Measurements from ENCODE around the gene DNASE2B. TPM values are rescaled to one million over a fixed set of nuclear protein-coding genes. Genes with fewer than 3 reads are reported as not detected.

The DNASE2B gene
- polyA plus RNA-seq, 1 donor from 2014 or later: 27.9 TPM

GRCh38 chr1:84412316-84412942 is 14.1 kb downstream of the DNASE2B start:
- no peaks in the 10 kb centered on the region for H3K9me3 ChIP-seq (ENCODE audit: low read length)
- H3K9me2 ChIP-seq (ENCODE audit: insufficient read depth, low read length): no peaks in the 10 kb centered on the region
- no peak for TF ChIP-seq TAF1 (IDR thresholded peaks at IDR 0.05; ENCODE audit: low read depth)
- TF ChIP-seq MXI1 (conservative IDR thresholded peaks at IDR 0.05; ENCODE audit: poor library complexity, severe bottlenecking): no peak
- no peak for TF ChIP-seq CTCF (IDR thresholded peaks at IDR 0.05; ENCODE audit: poor library complexity, severe bottlenecking)
- TF ChIP-seq POLR2AphosphoS5 (IDR thresholded peaks at IDR 0.05): no peak
- no peak for TF ChIP-seq EZH2 (IDR thresholded peaks at IDR 0.05; ENCODE audit: borderline replicate concordance, insufficient read depth, low read length, poor library complexity, severe bottlenecking)
- no peaks in the 10 kb centered on the region for H3K36me3 ChIP-seq (ENCODE audit: insufficient read depth, low read length)
- H3K27me3 ChIP-seq (ENCODE audit: insufficient read depth, low read depth, low read length): no peaks in the 10 kb centered on the region
- H3K4me2 ChIP-seq (ENCODE audit: low read length): no peak overlapping the region
- no peak overlapping the region for H3K4me3 ChIP-seq (ENCODE audit: low read length)
- no peaks in the 10 kb centered on the region for H4K20me1 ChIP-seq (ENCODE audit: insufficient read depth)
- no peak overlapping the region for H3K9ac ChIP-seq (ENCODE audit: low read length)
- peaks cover 15% of the 10 kb centered on the region for H3K79me2 ChIP-seq (replicated peaks; ENCODE audit: insufficient read depth, low read length)
- no peaks in the 10 kb centered on the region for H3F3A ChIP-seq (ENCODE audit: insufficient read depth, low read length, poor library complexity, severe bottlenecking)
- H2AFZ ChIP-seq (ENCODE audit: low read depth, low read length): no peak overlapping the region
- no peak overlapping the region for H3K27ac ChIP-seq (ENCODE audit: low read length)

DNA sequence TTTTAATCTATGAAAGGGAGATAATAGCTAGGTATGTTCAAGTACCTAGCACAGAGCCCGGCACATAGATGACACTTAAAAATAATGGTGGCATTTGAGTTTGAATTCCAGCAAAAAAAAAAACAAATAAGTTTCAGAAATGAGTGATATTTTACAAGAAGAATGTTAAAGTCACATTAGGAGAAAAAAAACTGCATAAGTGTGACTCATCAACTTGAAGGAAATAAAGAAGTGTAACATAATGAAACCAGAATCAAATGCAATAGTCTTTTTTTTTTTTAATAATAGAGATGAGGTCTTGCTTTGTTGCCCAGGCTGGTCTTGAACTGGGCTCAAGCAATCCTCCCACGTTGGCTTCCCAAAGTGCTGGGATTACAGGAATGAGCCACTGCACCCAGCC is 17.1 kb downstream of the DNASE2B start:
- Histone ChIP-seq H3K79me2 (replicated peaks; ENCODE audit: insufficient read depth, low read length) (peaks cover 5% of the 10 kb centered on the region), H3K27ac (ENCODE audit: low read length) (no peak overlapping the region), H3K36me3 (ENCODE audit: insufficient read depth, low read length) (no peaks in the 10 kb centered on the region), H3K9ac (ENCODE audit: low read length) (no peak overlapping the region), H3K9me3 (ENCODE audit: low read length) (no peaks in the 10 kb centered on the region), H3K4me2 (ENCODE audit: low read length) (no peak overlapping the region), H3K4me3 (ENCODE audit: low read length) (no peak overlapping the region), H2AFZ (ENCODE audit: low read depth, low read length) (no peak overlapping the region), H3K27me3 (ENCODE audit: insufficient read depth, low read depth, low read length) (no peaks in the 10 kb centered on the region), H3K9me2 (ENCODE audit: insufficient read depth, low read length) (no peaks in the 10 kb centered on the region), H3F3A (ENCODE audit: insufficient read depth, low read length, poor library complexity, severe bottlenecking) (no peaks in the 10 kb centered on the region), H4K20me1 (ENCODE audit: insufficient read depth) (no peaks in the 10 kb centered on the region)
- TF ChIP-seq RAD21 (conservative IDR thresholded peaks at IDR 0.05) (no peak), MXI1 (conservative IDR thresholded peaks at IDR 0.05; ENCODE audit: poor library complexity, severe bottlenecking) (no peak), SMC3 (conservative IDR thresholded peaks at IDR 0.05; ENCODE audit: poor library complexity) (no peak), EP300 (conservative IDR thresholded peaks at IDR 0.05; ENCODE audit: poor library complexity, severe bottlenecking) (no peak), POLR2AphosphoS5 (IDR thresholded peaks at IDR 0.05) (no peak), TAF1 (IDR thresholded peaks at IDR 0.05; ENCODE audit: low read depth) (no peak), EZH2 (IDR thresholded peaks at IDR 0.05; ENCODE audit: borderline replicate concordance, insufficient read depth, low read length, poor library complexity, severe bottlenecking) (no peak), REST (IDR thresholded peaks at IDR 0.05; ENCODE audit: borderline replicate concordance) (no peak), CTCF (IDR thresholded peaks at IDR 0.05; ENCODE audit: poor library complexity, severe bottlenecking) (no peak)
